ENCODE measurements around the gene TMEM270.
A peak's percentile ranks its signal among the peaks of the same experiment; 100 is the strongest.
"Not testable (repeated sequence)": the region's sequence is repeated elsewhere in the genome, so short reads cannot be mapped to it uniquely, and the experiment has no call there.

Gene TMEM270

GRCh38 chr7:73842067-73842976, 18.6 kb upstream of the TMEM270 start, which contains the start of gene METTL27:
Gene METTL27, minus strand, starts transcription at chr7:73842516. Its CDS starts 376 bp downstream, at chr7:73842140.
- peak within 1 kb of the TSS; percentile 65 for H3K4me3 ChIP-seq (ENCODE audit: low read depth, low read length)
- H3K9me3 ChIP-seq: no peaks in the 10 kb centered on the region
- no peak for TF ChIP-seq CTCF (IDR thresholded peaks at IDR 0.05; ENCODE audit: low read depth, low read length)
- H3K4me1 ChIP-seq: no peaks in the 10 kb centered on the region
- peak; percentile 96 for DNase-seq
- H3K27me3 ChIP-seq: no peaks in the 10 kb centered on the region
- H3K36me3 ChIP-seq: no peaks in the 10 kb centered on the region

GRCh38 chr7:73844131-73844547, 16.8 kb upstream of the TMEM270 start:
- DNase-seq: no peak
- H3K9me3 ChIP-seq: no peaks in the 10 kb centered on the region
- H3K27me3 ChIP-seq: no peaks in the 10 kb centered on the region
- H3K4me1 ChIP-seq: no peaks in the 10 kb centered on the region
- TF ChIP-seq CTCF (IDR thresholded peaks at IDR 0.05; ENCODE audit: low read depth, low read length): no peak
- no peak overlapping the region for H3K4me3 ChIP-seq (ENCODE audit: low read depth, low read length)
- no peaks in the 10 kb centered on the region for H3K36me3 ChIP-seq

- Histone ChIP-seq H3K36me3 (no peaks in the 10 kb centered on the region), H3K27me3 (no peaks in the 10 kb centered on the region), H3K4me3 (ENCODE audit: low read depth, low read length) (no peak overlapping the region), H3K4me1 (no peaks in the 10 kb centered on the region), H3K9me3 (no peaks in the 10 kb centered on the region)
- no peak for TF ChIP-seq CTCF (IDR thresholded peaks at IDR 0.05; ENCODE audit: low read depth, low read length)
- no peak for DNase-seq
Observed at GRCh38 chr7:73844848-73845460, 16.0 kb upstream of the TMEM270 start.

- not testable (repeated sequence) for H3K4me1 ChIP-seq; H3K9me3 ChIP-seq; H3K36me3 ChIP-seq; H3K4me3 ChIP-seq (ENCODE audit: low read depth, low read length); DNase-seq; H3K27me3 ChIP-seq
Observed at GRCh38 chr7:73845701-73846195, 15.2 kb upstream of the TMEM270 start.

- no peaks in the 10 kb centered on the region for H3K27me3 ChIP-seq
- H3K4me3 ChIP-seq (ENCODE audit: low read depth, low read length): no peak overlapping the region
- no peaks in the 10 kb centered on the region for H3K9me3 ChIP-seq
- DNase-seq: no peak
- H3K36me3 ChIP-seq: no peaks in the 10 kb centered on the region
- no peaks in the 10 kb centered on the region for H3K4me1 ChIP-seq
- TF ChIP-seq CTCF (IDR thresholded peaks at IDR 0.05; ENCODE audit: low read depth, low read length): no peak
Observed at GRCh38 chr7:73847941-73848723, 12.8 kb upstream of the TMEM270 start.

GRCh38 chr7:73850781-73851207, 10.2 kb upstream of the TMEM270 start:
- DNase-seq: no peak
- H3K4me3 ChIP-seq (ENCODE audit: low read depth, low read length): no peak overlapping the region
- no peaks in the 10 kb centered on the region for H3K9me3 ChIP-seq

More at GRCh38 chr7:73850781-73851207, 10.2 kb upstream of the TMEM270 start:
- Histone ChIP-seq H3K4me1 (no peaks in the 10 kb centered on the region), H3K36me3 (no peaks in the 10 kb centered on the region), H3K27me3 (peaks cover 7% of the 10 kb centered on the region)
- no peak for TF ChIP-seq CTCF (IDR thresholded peaks at IDR 0.05; ENCODE audit: low read depth, low read length)
